Kidney (tissue), 14 donors: ENCODE results near the gene SMC4. TPM values are rescaled to one million over a fixed set of nuclear protein-coding genes. Genes with fewer than 3 reads are reported as not detected.
"Not testable (repeated sequence)": the region's sequence is repeated elsewhere in the genome, so short reads cannot be mapped to it uniquely, and the experiment has no call there.

ENCODE experiments used
- DNase-seq, 5 donors: peaks; one replicate each; pipeline ENCODE4 v3.0.0-alpha.2; 2013 to 2020
- FAIRE-seq: peaks from 2 replicates; lab custom pipeline; 2012; peaks lifted over from hg19 to GRCh38; lab: Jason Lieb, UNC
- H3K27ac ChIP-seq, 2 donors: one replicate each; pipeline ENCODE4 v1.7.0; 2013; ENCODE audit warnings: low read depth in 2 of 2, low read length in 2 of 2, inconsistent platforms in 1 of 2
- H3K27me3 ChIP-seq: one replicate; pipeline ENCODE4 v1.7.1; 2013; ENCODE audit warnings: low read length, inconsistent platforms; ENCODE audit not compliant: control insufficient read depth, insufficient read depth
- H3K36me3 ChIP-seq, 3 donors: one replicate each; pipeline versions ENCODE4 v1.7.0 to v1.7.1; 2013; ENCODE audit warnings: low read length in 3 of 3, control low read depth in 1 of 3, inconsistent platforms in 1 of 3; ENCODE audit not compliant: insufficient read depth in 3 of 3, control insufficient read depth in 2 of 3
- H3K4me1 ChIP-seq, 3 donors: one replicate each; pipeline versions ENCODE4 v1.7.0 to v1.7.1; 2013; ENCODE audit warnings: low read length in 3 of 3, inconsistent platforms in 1 of 3, low read depth in 1 of 3; ENCODE audit not compliant: control insufficient read depth in 2 of 3, insufficient read depth in 2 of 3
- H3K4me3 ChIP-seq, 3 donors: one replicate each; pipeline versions ENCODE4 v1.7.0 to v1.8.1; 2013; ENCODE audit warnings: low read length in 3 of 3, control low read depth in 1 of 3, inconsistent platforms in 1 of 3
- H3K9ac ChIP-seq, 3 donors: one replicate each; pipeline versions ENCODE4 v1.7.0 to v1.7.1; 2013; ENCODE audit warnings: low read length in 3 of 3, control low read depth in 1 of 3, inconsistent platforms in 1 of 3
- H3K9me3 ChIP-seq, 3 donors: one replicate each; pipeline versions ENCODE4 v1.7.0 to v1.7.1; 2013; ENCODE audit warnings: low read length in 3 of 3, control low read depth in 1 of 3, inconsistent platforms in 1 of 3; ENCODE audit not compliant: control insufficient read depth in 2 of 3, insufficient read depth in 1 of 3
- CTCF ChIP-seq: IDR thresholded peaks from 3 replicates; pipeline ENCODE4 v1.5.1; 2012; ENCODE audit warnings: mild to moderate bottlenecking, moderate library complexity, borderline replicate concordance; ENCODE audit not compliant: insufficient read depth; ENCODE audit errors: extremely low read depth
- intact Hi-C: fragments of 100-400 bp; cut with DNase I; formaldehyde crosslinking; loops from one replicate; pipeline ENCODE4 v1.11.1; 2022
- polyA plus RNA-seq: library from polyadenylated mRNA; stranded (reverse); fragments of 350-450 nt; fragmentation: Illumina TruSeq; extraction: RNeasy Lipid Tissue Mini Kit (QIAGEN cat#74804); gene quantifications from one replicate; pipeline ENCODE4 v1.2.3, GENCODE V29; 2014; ENCODE audit warnings: low read depth, low replicate concordance; ENCODE audit not compliant: insufficient read depth
- total RNA-seq: library from RNA; stranded (reverse); fragmentation: NEBNext Ultra II Directional; extraction: Animal tissue kit (Norgen Biotek cat#: 25700); gene quantifications from one replicate; pipeline ENCODE4 v1.2.1, GENCODE V29; 2021
- donor health status: control.
- donor health status: control.
- donor health status: control.
- donor health status: control.
- donor health status: control.
- donor health status: DM: yes; HTN: yes; CAD: no.
- donor health status: Normal renal cell carcinoma (clear cell type).

SMC4 gene
- total and polyA plus RNA-seq, 2 donors from 2014 or later, result 7.4 to 24.5 TPM

GRCh38 chr3:160451602-160452001 is 52.2 kb downstream of the SMC4 start:
- FAIRE-seq, result no peak
- H3K4me3 ChIP-seq, result no peak overlapping the region
- H3K36me3 ChIP-seq, result no peaks in the 10 kb centered on the region
- no peaks in the 10 kb centered on the region for H3K27me3 ChIP-seq
- no peaks in the 10 kb centered on the region for H3K9me3 ChIP-seq
- intact Hi-C loops, result no loop called here
- H3K9ac ChIP-seq, result no peak overlapping the region
- DNase-seq, result no peak
- peaks cover 0 to 3% (median 3%) of the 10 kb centered on the region in 3 donors for H3K4me1 ChIP-seq
- TF ChIP-seq CTCF, result no peak
- no peak overlapping the region for H3K27ac ChIP-seq

- H3K4me1 ChIP-seq, DNase-seq, H3K4me3 ChIP-seq, H3K9me3 ChIP-seq, H3K36me3 ChIP-seq, intact Hi-C loops, FAIRE-seq, H3K27me3 ChIP-seq, H3K9ac ChIP-seq, H3K27ac ChIP-seq: not testable (repeated sequence)
Measured at GRCh38 chr3:160452251-160452650, 52.8 kb downstream of the SMC4 start.

- FAIRE-seq, result no peak
- Histone ChIP-seq H3K27me3 (no peaks in the 10 kb centered on the region), H3K4me3 (no peak overlapping the region), H3K4me1 (peaks cover 0 to 3% (median 3%) of the 10 kb centered on the region in 3 donors), H3K27ac (no peak overlapping the region), H3K9ac (no peak overlapping the region), H3K36me3 (no peaks in the 10 kb centered on the region), H3K9me3 (no peaks in the 10 kb centered on the region)
- intact Hi-C loops, result no loop called here
- peak in 1 of 5 donors; percentile 11 for DNase-seq
- no peak for TF ChIP-seq CTCF
Measured at GRCh38 chr3:160454995-160455394, 55.5 kb downstream of the SMC4 start.

- Histone ChIP-seq H3K4me1 (no peaks in the 10 kb centered on the region), H3K4me3 (no peak overlapping the region), H3K27ac (no peak overlapping the region), H3K27me3 (no peaks in the 10 kb centered on the region), H3K9ac (no peak overlapping the region), H3K36me3 (no peaks in the 10 kb centered on the region), H3K9me3 (no peaks in the 10 kb centered on the region)
- intact Hi-C loops, result no loop called here
- no peak for TF ChIP-seq CTCF
- FAIRE-seq (no peak), DNase-seq (no peak)
Measured at GRCh38 chr3:160455846-160456245, 56.4 kb downstream of the SMC4 start.
